ENCODE results near the gene AOAH. TPM values are rescaled to one million over a fixed set of nuclear protein-coding genes. Genes with fewer than 3 reads are reported as not detected.
"Not testable (repeated sequence)": the region's sequence is repeated elsewhere in the genome, so short reads cannot be mapped to it uniquely, and the experiment has no call there.

Gene AOAH
- total RNA-seq, 1 donor from 2014 or later = 12.3 TPM

GRCh38 chr7:36469236-36469635 is 255.1 kb downstream of the AOAH start:
- DNase-seq (ENCODE audit: low spot score) = no peak

GRCh38 chr7:36468370-36469101 is 255.8 kb downstream of the AOAH start:
- DNase-seq (ENCODE audit: low spot score) = no peak

DNA sequence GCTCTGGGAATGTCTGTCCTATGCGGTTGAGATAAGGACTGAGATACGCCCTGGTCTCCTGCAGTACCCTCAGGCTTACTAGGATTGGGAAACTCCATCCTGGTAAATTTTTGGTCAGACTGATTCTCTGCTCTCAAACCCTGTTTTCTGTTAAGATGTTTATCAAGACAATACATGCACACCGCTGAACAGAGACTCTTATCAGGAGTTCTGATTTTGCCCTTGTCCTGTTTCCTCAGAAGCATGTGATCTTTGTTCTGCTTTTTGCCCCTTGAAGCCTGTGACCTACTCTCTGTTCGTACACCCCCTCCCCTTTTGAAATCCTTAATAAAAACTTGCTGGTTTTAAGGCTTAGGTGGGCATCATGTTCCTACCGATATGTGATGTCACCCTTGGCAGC is 258.3 kb downstream of the AOAH start:
- DNase-seq (ENCODE audit: low spot score) = not testable (repeated sequence)

- no peak for DNase-seq (ENCODE audit: low spot score)
Observed at GRCh38 chr7:36464271-36464670, 260.0 kb downstream of the AOAH start.
